ENCODE data around the gene ZNRF1. TPM values are rescaled to one million over a fixed set of nuclear protein-coding genes. Genes with fewer than 3 reads are reported as not detected.

ZNRF1 gene
- total and polyA plus RNA-seq, 2 of the 13 experiments (the other 11 are each of a cell fraction or from before 2014, with no cell fraction given): 43.9 to 58.7 TPM

DNA sequence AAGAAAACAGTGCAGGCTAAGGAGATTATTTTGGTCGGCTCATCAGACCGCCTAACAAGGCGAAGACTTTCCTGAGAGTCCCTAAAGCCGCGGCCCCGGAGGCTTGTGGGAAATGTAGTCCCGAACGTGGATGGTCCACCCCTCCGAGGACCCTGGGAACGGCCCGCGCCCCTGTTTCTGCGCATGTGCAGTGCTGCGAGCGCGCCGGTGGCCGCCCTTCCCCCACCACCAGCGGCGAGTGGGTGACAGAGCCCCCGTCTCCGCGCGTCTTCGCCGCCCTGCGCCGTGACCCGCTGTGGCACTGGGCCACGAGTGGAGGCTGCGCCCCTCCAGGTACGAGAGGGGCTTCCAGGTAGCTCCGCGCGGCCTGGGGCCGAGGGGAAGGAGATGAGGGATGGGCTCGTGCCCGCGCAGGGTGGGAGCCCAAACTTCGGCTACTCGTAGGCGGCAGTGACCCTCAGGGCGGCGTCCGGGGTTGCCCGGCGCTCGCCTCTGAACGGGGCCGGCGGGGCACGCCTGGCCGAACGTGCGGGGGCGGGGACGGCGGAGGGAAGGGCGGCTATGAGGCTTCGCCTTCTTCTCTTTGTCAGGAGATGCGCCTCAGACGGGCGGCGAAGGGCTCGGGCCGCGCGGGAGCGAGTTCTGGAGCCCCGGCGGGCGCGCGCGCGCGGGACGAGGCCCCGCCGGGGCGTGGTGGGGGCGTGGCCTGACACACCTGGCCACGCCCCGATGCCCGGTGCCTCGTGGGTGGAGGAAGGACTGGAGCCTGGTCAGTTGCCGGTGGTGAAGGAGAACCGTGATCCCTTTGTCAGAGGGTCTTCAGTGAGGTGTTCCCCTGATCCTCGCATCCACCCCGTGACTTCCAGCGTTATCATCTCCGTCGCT is 149.7 kb downstream of the ZNRF1 start, which contains the start of gene ZFP1 (continued):
- TF ChIP-seq ZBTB38 (CRISPR knock-in tag; IDR thresholded peaks at IDR 0.05) (peak; percentile 77; the same call in 1 of the 2 replicates), SMARCE1 (IDR thresholded peaks at IDR 0.05; ENCODE audit: borderline replicate concordance) (no peak), TEAD2 (CRISPR knock-in tag; IDR thresholded peaks at IDR 0.05) (no peak), DR1 (CRISPR knock-in tag; IDR thresholded peaks at IDR 0.05) (peak; percentile 62; the same call in 1 of the 2 replicates), ZNF577 (CRISPR knock-in tag; IDR thresholded peaks at IDR 0.05; ENCODE audit: borderline replicate concordance, low read depth) (peak; percentile 89; the same call in 1 of the 2 replicates), SRSF4 (IDR thresholded peaks at IDR 0.05; ENCODE audit: low read depth, low read length, poor library complexity, severe bottlenecking) (peak; percentile 68), ZNF337 (CRISPR knock-in tag; IDR thresholded peaks at IDR 0.05; ENCODE audit: borderline replicate concordance, low read depth) (0 out of 2 replicates have a peak, but pooled peaks have one; percentile 52), ZSCAN31 (CRISPR knock-in tag; IDR thresholded peaks at IDR 0.05; ENCODE audit: low read depth) (peak; percentile 88), CENPT (CRISPR knock-in tag; IDR thresholded peaks at IDR 0.05; ENCODE audit: low read depth) (no peak), PPARG (CRISPR knock-in tag; conservative IDR thresholded peaks at IDR 0.05) (no peak; the same call in 1 of the 2 replicates), JUNB (CRISPR knock-in tag; IDR thresholded peaks at IDR 0.05; ENCODE audit: borderline replicate concordance) (no peak), MEIS1 (CRISPR knock-in tag; IDR thresholded peaks at IDR 0.05; ENCODE audit: borderline replicate concordance) (peak; percentile 80), ZNF530 (CRISPR knock-in tag; IDR thresholded peaks at IDR 0.05; ENCODE audit: low read depth) (no peak), SMAD9 (CRISPR knock-in tag; IDR thresholded peaks at IDR 0.05) (peak; percentile 87), NONO (IDR thresholded peaks at IDR 0.05) (no peak), NONO (CRISPR knock-in tag; conservative IDR thresholded peaks at IDR 0.05) (peak; percentile 96), ASH2L (IDR thresholded peaks at IDR 0.05; ENCODE audit: insufficient read length, low read depth, low read length) (peak; percentile 97), JARID2 (CRISPR knock-in tag; IDR thresholded peaks at IDR 0.05; ENCODE audit: insufficient replicate concordance) (peak; percentile 82), ZNF17 (CRISPR knock-in tag; IDR thresholded peaks at IDR 0.05) (no peak), SSRP1 (CRISPR knock-in tag; IDR thresholded peaks at IDR 0.05) (no peak)
- TF ChIP-seq, protein P1, sequence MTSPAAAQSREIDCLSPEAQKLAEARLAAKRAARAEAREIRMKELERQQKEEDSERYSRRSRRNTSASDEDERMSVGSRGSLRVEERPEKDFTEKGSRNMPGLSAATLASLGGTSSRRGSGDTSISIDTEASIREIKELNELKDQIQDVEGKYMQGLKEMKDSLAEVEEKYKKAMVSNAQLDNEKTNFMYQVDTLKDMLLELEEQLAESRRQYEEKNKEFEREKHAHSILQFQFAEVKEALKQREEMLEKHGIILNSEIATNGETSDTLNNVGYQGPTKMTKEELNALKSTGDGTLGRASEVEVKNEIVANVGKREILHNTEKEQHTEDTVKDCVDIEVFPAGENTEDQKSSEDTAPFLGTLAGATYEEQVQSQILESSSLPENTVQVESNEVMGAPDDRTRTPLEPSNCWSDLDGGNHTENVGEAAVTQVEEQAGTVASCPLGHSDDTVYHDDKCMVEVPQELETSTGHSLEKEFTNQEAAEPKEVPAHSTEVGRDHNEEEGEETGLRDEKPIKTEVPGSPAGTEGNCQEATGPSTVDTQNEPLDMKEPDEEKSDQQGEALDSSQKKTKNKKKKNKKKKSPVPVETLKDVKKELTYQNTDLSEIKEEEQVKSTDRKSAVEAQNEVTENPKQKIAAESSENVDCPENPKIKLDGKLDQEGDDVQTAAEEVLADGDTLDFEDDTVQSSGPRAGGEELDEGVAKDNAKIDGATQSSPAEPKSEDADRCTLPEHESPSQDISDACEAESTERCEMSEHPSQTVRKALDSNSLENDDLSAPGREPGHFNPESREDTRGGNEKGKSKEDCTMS (CRISPR knock-in tag; conservative IDR thresholded peaks at IDR 0.05): no peak
- TF ChIP-seq, protein P2, sequence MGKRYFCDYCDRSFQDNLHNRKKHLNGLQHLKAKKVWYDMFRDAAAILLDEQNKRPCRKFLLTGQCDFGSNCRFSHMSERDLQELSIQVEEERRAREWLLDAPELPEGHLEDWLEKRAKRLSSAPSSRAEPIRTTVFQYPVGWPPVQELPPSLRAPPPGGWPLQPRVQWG (CRISPR knock-in tag; IDR thresholded peaks at IDR 0.05; ENCODE audit: borderline replicate concordance, low read depth): no peak
- TF ChIP-seq, protein P3, sequence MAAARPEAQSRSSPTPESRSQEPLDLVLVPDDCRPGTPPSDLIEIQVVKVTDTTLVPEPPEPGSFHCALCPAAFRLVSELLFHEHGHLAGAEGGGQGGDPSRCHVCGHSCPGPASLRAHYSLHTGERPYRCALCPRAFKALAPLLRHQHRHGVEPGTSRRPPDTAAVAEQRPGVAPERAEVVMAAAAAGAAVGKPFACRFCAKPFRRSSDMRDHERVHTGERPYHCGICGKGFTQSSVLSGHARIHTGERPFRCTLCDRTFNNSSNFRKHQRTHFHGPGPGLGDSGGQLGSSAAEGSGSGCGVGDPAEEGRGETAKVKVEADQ (CRISPR knock-in tag; IDR thresholded peaks at IDR 0.05; ENCODE audit: borderline replicate concordance): peak; percentile 95; the same call in 1 of the 2 replicates
- TF ChIP-seq, protein P4, sequence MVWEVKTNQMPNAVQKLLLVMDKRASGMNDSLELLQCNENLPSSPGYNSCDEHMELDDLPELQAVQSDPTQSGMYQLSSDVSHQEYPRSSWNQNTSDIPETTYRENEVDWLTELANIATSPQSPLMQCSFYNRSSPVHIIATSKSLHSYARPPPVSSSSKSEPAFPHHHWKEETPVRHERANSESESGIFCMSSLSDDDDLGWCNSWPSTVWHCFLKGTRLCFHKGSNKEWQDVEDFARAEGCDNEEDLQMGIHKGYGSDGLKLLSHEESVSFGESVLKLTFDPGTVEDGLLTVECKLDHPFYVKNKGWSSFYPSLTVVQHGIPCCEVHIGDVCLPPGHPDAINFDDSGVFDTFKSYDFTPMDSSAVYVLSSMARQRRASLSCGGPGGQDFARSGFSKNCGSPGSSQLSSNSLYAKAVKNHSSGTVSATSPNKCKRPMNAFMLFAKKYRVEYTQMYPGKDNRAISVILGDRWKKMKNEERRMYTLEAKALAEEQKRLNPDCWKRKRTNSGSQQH (CRISPR knock-in tag; IDR thresholded peaks at IDR 0.05; ENCODE audit: low read depth): 0 out of 2 replicates have a peak, but pooled peaks have one; percentile 31

Data from HepG2 (cell line).